GM19372 (cell line): ENCODE measurements around the gene M1AP.

ENCODE experiments used
- ATAC-seq: cut with Tn5 transposase; IDR thresholded peaks from one replicate; pipeline ENCODE4 v1.9.1; 2021; ENCODE audit warnings: mild to moderate bottlenecking, low read depth, moderate library complexity; ENCODE audit not compliant: unreplicated experiment

Gene M1AP

GRCh38 chr2:74648009-74648443 is at the start of gene M1AP:
M1AP (minus strand) TSS chr2:74648330; CDS start chr2:74640275, 8,055 bp downstream.
- ATAC-seq = no peak

GRCh38 chr2:74696829-74697228 is 48.7 kb upstream of the M1AP start:
- ATAC-seq = no peak

GRCh38 chr2:74695663-74696062 is 47.5 kb upstream of the M1AP start:
- no peak for ATAC-seq

- ATAC-seq = no peak
These were observed 46.2 kb upstream of the M1AP start for GRCh38 chr2:74694281-74694680.

- no peak for ATAC-seq
These were observed 45.5 kb upstream of the M1AP start for GRCh38 chr2:74693668-74694067.

GRCh38 chr2:74693213-74693612 is 45.1 kb upstream of the M1AP start:
- ATAC-seq = no peak

GRCh38 chr2:74691929-74692328 is 43.8 kb upstream of the M1AP start:
- no peak for ATAC-seq

- ATAC-seq = no peak
These were observed 42.4 kb upstream of the M1AP start for GRCh38 chr2:74690571-74690970.

GRCh38 chr2:74689671-74690070 is 41.5 kb upstream of the M1AP start:
- ATAC-seq = no peak

GRCh38 chr2:74688881-74689280 is 40.8 kb upstream of the M1AP start:
- no peak for ATAC-seq

GRCh38 chr2:74685408-74685807 is 37.3 kb upstream of the M1AP start:
- no peak for ATAC-seq

- ATAC-seq = no peak
These were observed 34.4 kb upstream of the M1AP start for GRCh38 chr2:74682501-74682900.

GRCh38 chr2:74679615-74680014 is 31.5 kb upstream of the M1AP start:
- no peak for ATAC-seq

GRCh38 chr2:74676331-74676730 is 28.2 kb upstream of the M1AP start:
- no peak for ATAC-seq

GRCh38 chr2:74675090-74675489 is 27.0 kb upstream of the M1AP start:
- ATAC-seq = no peak

GRCh38 chr2:74673826-74674528 is 25.8 kb upstream of the M1AP start:
- ATAC-seq = no peak

GRCh38 chr2:74671479-74671878 is 23.3 kb upstream of the M1AP start:
- ATAC-seq = no peak

GRCh38 chr2:74670263-74670662 is 22.1 kb upstream of the M1AP start:
- ATAC-seq = no peak

GRCh38 chr2:74668087-74668486 is 20.0 kb upstream of the M1AP start:
- no peak for ATAC-seq

- no peak for ATAC-seq
These were observed 11.3 kb upstream of the M1AP start for GRCh38 chr2:74659462-74659861.

- no peak for ATAC-seq
These were observed 10.4 kb upstream of the M1AP start for GRCh38 chr2:74658516-74658915.

- ATAC-seq = no peak
These were observed 7.4 kb upstream of the M1AP start for GRCh38 chr2:74655579-74655978.
